ENCODE results near the gene SCML1.

GRCh38 chrX:17792826-17793225 lies 55.5 kb downstream of the SCML1 start:
- TF ChIP-seq CTCF (conservative IDR thresholded peaks at IDR 0.05; ENCODE audit: low read depth, low read length): no peak
- no peak for TF ChIP-seq EZH2 (IDR thresholded peaks at IDR 0.05; ENCODE audit: borderline replicate concordance, low read depth, low read length, poor library complexity, severe bottlenecking)
